BLaER1 treated with 17β-estradiol and CSF1 and Interleukin-3, amounts not matched to agents 10 nM and 100 nM (cell line): ENCODE data around the gene CTNNA1.
A peak's percentile ranks its signal among the peaks of the same experiment; 100 is the strongest.

ENCODE experiments used
- H3K27ac ChIP-seq, 11 experiments: shearing (Covaris generic); formaldehyde crosslinking; 2 replicates each; pipeline ENCODE4 v1.8.1; 2022
- H3K27me3 ChIP-seq, 11 experiments: shearing (Covaris generic); formaldehyde crosslinking; 2 replicates each; pipeline ENCODE4 v1.8.1; 2022
- H3K36me3 ChIP-seq, 11 experiments: shearing (Covaris generic); formaldehyde crosslinking; 2 replicates each; pipeline ENCODE4 v1.8.1; 2022
- H3K4me1 ChIP-seq, 10 experiments: shearing (Covaris generic); formaldehyde crosslinking; 2 replicates each; pipeline ENCODE4 v1.8.1; 2022
- H3K4me2 ChIP-seq, 11 experiments: shearing (Covaris generic); formaldehyde crosslinking; 2 replicates each; pipeline ENCODE4 v1.8.1; 2022
- H3K4me3 ChIP-seq, 10 experiments: shearing (Covaris generic); formaldehyde crosslinking; 2 replicates each; pipeline ENCODE4 v1.8.1; 2022
- H3K9ac ChIP-seq, 11 experiments: shearing (Covaris generic); formaldehyde crosslinking; 2 replicates each; pipeline ENCODE4 v1.8.1; 2022
- H3K9me3 ChIP-seq, 11 experiments: shearing (Covaris generic); formaldehyde crosslinking; replicated peaks in 1 of 11; 2 replicates each; pipeline ENCODE4 v1.8.1; 2022
- H4K20me1 ChIP-seq, 11 experiments: shearing (Covaris generic); formaldehyde crosslinking; 2 replicates each; pipeline ENCODE4 v1.8.1; 2022
- Cebpa-rat ChIP-seq, 11 experiments: shearing (Covaris generic); IDR thresholded peaks; 2 replicates each; pipeline ENCODE4 v1.8.1; 2022

Gene CTNNA1

GRCh38 chr5:138874241-138874640 lies 121.0 kb downstream of the CTNNA1 start:
- Histone ChIP-seq H3K4me1 (peaks cover 13 to 45% (median 22%) of the 10 kb centered on the region in 10 experiments), H3K4me2 (no peak overlapping the region), H3K27me3 (no peaks in the 10 kb centered on the region), H4K20me1 (peaks cover 37 to 100% (median 90%) of the 10 kb centered on the region in 11 experiments; a peak in 21 of 22 replicates), H3K27ac (no peak overlapping the region), H3K9ac (no peak overlapping the region), H3K36me3 (peaks cover 4 to 42% (median 29%) of the 10 kb centered on the region in 11 experiments; a peak in 18 of 22 replicates), H3K9me3 (peaks cover 0 to 6% (median 0%) of the 10 kb centered on the region in 11 experiments; a peak in 2 of 22 replicates), H3K4me3 (no peak overlapping the region)
- no peak for TF ChIP-seq Cebpa-rat (IDR thresholded peaks at IDR 0.05)

GRCh38 chr5:138874771-138875551 lies 121.7 kb downstream of the CTNNA1 start, which contains the start of gene LRRTM2:
LRRTM2 (minus strand) TSS chr5:138875335; CDS start chr5:138874911, 424 bp downstream.
- Histone ChIP-seq H3K9ac (no peak within 1 kb of the TSS), H3K36me3 (peaks cover 4 to 49% (median 33%) of the 10 kb centered on the region in 11 experiments; a peak in 20 of 22 replicates), H3K4me3 (no peak within 1 kb of the TSS), H3K27me3 (no peaks in the 10 kb centered on the region), H3K27ac (no peak within 1 kb of the TSS), H4K20me1 (peaks cover 37 to 100% (median 90%) of the 10 kb centered on the region in 11 experiments; a peak in 21 of 22 replicates), H3K4me1 (peaks cover 13 to 40% (median 21%) of the 10 kb centered on the region in 10 experiments), H3K4me2 (no peak within 1 kb of the TSS), H3K9me3 (peaks cover 0 to 6% (median 0%) of the 10 kb centered on the region in 11 experiments; a peak in 3 of 22 replicates)
- no peak for TF ChIP-seq Cebpa-rat (IDR thresholded peaks at IDR 0.05)

GRCh38 chr5:138875552-138875875 lies 122.3 kb downstream of the CTNNA1 start:
- no peak overlapping the region for H3K4me3 ChIP-seq
- H3K4me1 ChIP-seq = peaks cover 12 to 35% (median 16%) of the 10 kb centered on the region in 10 experiments
- no peak for TF ChIP-seq Cebpa-rat (IDR thresholded peaks at IDR 0.05)

GRCh38 chr5:138875946-138876345 lies 122.7 kb downstream of the CTNNA1 start:
- Histone ChIP-seq H3K9ac (no peak overlapping the region), H3K4me2 (no peak overlapping the region), H3K27ac (no peak overlapping the region), H3K9me3 (peaks cover 0 to 10% (median 0%) of the 10 kb centered on the region in 11 experiments; a peak in 4 of 22 replicates), H4K20me1 (peaks cover 30 to 100% (median 89%) of the 10 kb centered on the region in 11 experiments; a peak in 21 of 22 replicates), H3K36me3 (peaks cover 4 to 59% (median 42%) of the 10 kb centered on the region in 11 experiments; a peak in 21 of 22 replicates), H3K27me3 (no peaks in the 10 kb centered on the region), H3K4me1 (peaks cover 7 to 34% (median 11%) of the 10 kb centered on the region in 10 experiments), H3K4me3 (no peak overlapping the region)
- TF ChIP-seq Cebpa-rat (IDR thresholded peaks at IDR 0.05) = no peak

More at GRCh38 chr5:138875552-138875875, 122.3 kb downstream of the CTNNA1 start:
- no peak overlapping the region for H3K27ac ChIP-seq
- H4K20me1 ChIP-seq = peaks cover 35 to 100% (median 90%) of the 10 kb centered on the region in 11 experiments; a peak in 21 of 22 replicates
- H3K4me2 ChIP-seq = no peak overlapping the region
- no peak overlapping the region for H3K9ac ChIP-seq
- H3K27me3 ChIP-seq = no peaks in the 10 kb centered on the region
- H3K36me3 ChIP-seq = peaks cover 4 to 55% (median 38%) of the 10 kb centered on the region in 11 experiments; a peak in 21 of 22 replicates
- peaks cover 0 to 10% (median 0%) of the 10 kb centered on the region in 11 experiments; a peak in 4 of 22 replicates for H3K9me3 ChIP-seq

GRCh38 chr5:138876811-138877210 lies 123.6 kb downstream of the CTNNA1 start:
- peaks cover under 1 to 34% (median 3%) of the 10 kb centered on the region in 10 experiments; a peak in 17 of 20 replicates for H3K4me1 ChIP-seq
- no peak overlapping the region for H3K4me3 ChIP-seq
- no peak overlapping the region for H3K9ac ChIP-seq
- H3K27me3 ChIP-seq = no peaks in the 10 kb centered on the region
- no peak overlapping the region for H3K27ac ChIP-seq
- peaks cover 24 to 100% (median 86%) of the 10 kb centered on the region in 11 experiments; a peak in 21 of 22 replicates for H4K20me1 ChIP-seq
- H3K4me2 ChIP-seq = no peak overlapping the region
- TF ChIP-seq Cebpa-rat (IDR thresholded peaks at IDR 0.05) = no peak
- H3K36me3 ChIP-seq = peaks cover 6 to 63% (median 43%) of the 10 kb centered on the region in 11 experiments; a peak in 21 of 22 replicates
- peaks cover 0 to 10% (median 0%) of the 10 kb centered on the region in 11 experiments; a peak in 4 of 22 replicates for H3K9me3 ChIP-seq

GRCh38 chr5:138878437-138879235 lies 125.4 kb downstream of the CTNNA1 start:
- H3K4me3 ChIP-seq = no peak overlapping the region
- H3K9ac ChIP-seq = no peak overlapping the region
- peaks cover 20 to 100% (median 72%) of the 10 kb centered on the region in 11 experiments; a peak in 19 of 22 replicates for H4K20me1 ChIP-seq
- peaks cover 12 to 68% (median 35%) of the 10 kb centered on the region in 11 experiments; a peak in 20 of 22 replicates for H3K36me3 ChIP-seq
- peaks cover 0 to 29% (median 15%) of the 10 kb centered on the region in 10 experiments; a peak in 14 of 20 replicates for H3K4me1 ChIP-seq
- TF ChIP-seq Cebpa-rat (IDR thresholded peaks at IDR 0.05) = no peak
- H3K27ac ChIP-seq = no peak overlapping the region
- no peaks in the 10 kb centered on the region for H3K27me3 ChIP-seq
- H3K9me3 ChIP-seq = peaks cover 0 to 10% (median 0%) of the 10 kb centered on the region in 11 experiments; a peak in 6 of 22 replicates
- no peak overlapping the region for H3K4me2 ChIP-seq

- H3K27ac ChIP-seq = no peak overlapping the region
- no peaks in the 10 kb centered on the region for H3K27me3 ChIP-seq
- peaks cover 33 to 73% (median 57%) of the 10 kb centered on the region in 11 experiments for H3K36me3 ChIP-seq
- no peak for TF ChIP-seq Cebpa-rat (IDR thresholded peaks at IDR 0.05)
- peak overlapping the region in 6 of 11 experiments; percentile 33 to 64 (median 56); a peak in 12 of 22 replicates for H3K4me2 ChIP-seq
- H3K4me3 ChIP-seq = no peak overlapping the region
- peaks cover 0 to 18% (median 15%) of the 10 kb centered on the region in 10 experiments; a peak in 14 of 20 replicates for H3K4me1 ChIP-seq
- H3K9ac ChIP-seq = no peak overlapping the region
- H4K20me1 ChIP-seq = peaks cover 0 to 83% (median 35%) of the 10 kb centered on the region in 11 experiments; a peak in 14 of 22 replicates
- peaks cover 4 to 24% (median 10%) of the 10 kb centered on the region in 11 experiments; a peak in 16 of 22 replicates for H3K9me3 ChIP-seq
Measured at GRCh38 chr5:138883211-138883610, 130.0 kb downstream of the CTNNA1 start.

GRCh38 chr5:138884094-138884493 lies 130.9 kb downstream of the CTNNA1 start:
- Histone ChIP-seq H3K4me3 (no peak overlapping the region), H3K27me3 (no peaks in the 10 kb centered on the region), H3K9me3 (peaks cover 13 to 31% (median 19%) of the 10 kb centered on the region in 11 experiments), H3K9ac (no peak overlapping the region), H3K4me2 (no peak overlapping the region), H3K27ac (no peak overlapping the region), H3K36me3 (peaks cover 42 to 82% (median 63%) of the 10 kb centered on the region in 11 experiments), H3K4me1 (peaks cover 0 to 16% (median 14%) of the 10 kb centered on the region in 10 experiments; a peak in 14 of 20 replicates), H4K20me1 (peaks cover 0 to 74% (median 31%) of the 10 kb centered on the region in 11 experiments; a peak in 12 of 22 replicates)
- TF ChIP-seq Cebpa-rat (IDR thresholded peaks at IDR 0.05) = no peak
